ENCODE results near the gene PPARG. TPM values are rescaled to one million over a fixed set of nuclear protein-coding genes. Genes with fewer than 3 reads are reported as not detected.
"Not testable (repeated sequence)": the region's sequence is repeated elsewhere in the genome, so short reads cannot be mapped to it uniquely, and the experiment has no call there.

PPARG gene
- total RNA-seq, 1 donor from 2014 or later: 37.8 TPM

DNA sequence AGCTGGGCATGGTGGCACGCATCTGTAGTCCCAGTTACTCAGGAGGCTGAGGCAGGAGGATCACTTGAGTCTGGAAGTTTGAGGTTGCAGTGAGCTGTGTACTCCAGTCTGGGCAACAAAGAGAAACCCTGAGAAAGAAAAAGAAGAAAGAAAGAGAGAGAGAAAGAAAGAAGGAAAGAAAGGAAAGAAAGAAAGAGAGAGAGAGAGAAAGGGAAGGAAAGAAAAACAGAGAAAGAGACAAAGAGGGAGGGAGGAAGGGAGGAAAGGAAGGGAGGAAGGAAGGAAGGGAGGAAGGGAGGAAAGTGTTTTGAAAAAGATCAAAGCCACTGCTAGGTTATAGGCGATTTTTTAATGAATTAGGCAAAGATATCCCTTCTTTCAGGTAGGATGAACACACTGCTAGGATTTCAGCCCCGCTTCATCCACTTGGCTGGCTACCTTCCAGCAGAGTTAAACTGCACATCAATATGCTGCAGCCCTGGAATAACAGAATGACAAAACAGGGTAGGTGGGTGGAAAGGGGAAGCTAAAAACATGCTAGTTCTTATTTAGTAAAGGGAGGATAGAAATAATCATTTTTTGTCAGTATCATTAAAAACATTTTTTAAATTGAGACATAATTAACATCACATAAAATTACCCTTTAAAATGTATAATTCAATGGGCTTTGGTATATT, 12.8 kb upstream of the PPARG start:
- no peak for DNase-seq (ENCODE audit: low spot score)
- intact Hi-C loops (cut with DNase I): no loop called here
- ATAC-seq: no peak

DNA sequence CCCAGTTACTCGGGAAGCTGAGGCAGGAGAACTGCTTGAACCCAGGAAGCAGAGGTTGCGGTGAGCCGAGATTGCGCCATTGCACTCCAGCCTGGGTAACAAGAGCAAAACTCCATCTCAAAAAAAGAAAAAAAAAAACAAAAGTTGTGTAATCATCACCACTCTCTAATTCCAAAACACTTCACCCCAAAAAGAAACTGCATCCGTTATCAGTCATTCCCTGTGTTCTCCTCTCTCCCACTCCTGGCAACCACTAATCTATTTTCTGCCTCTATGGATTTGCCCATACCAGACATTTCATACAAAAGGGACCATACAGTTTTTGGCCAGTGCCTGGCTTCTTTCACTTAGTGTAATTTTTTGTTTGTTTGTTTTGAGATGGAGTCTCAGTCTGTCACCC, 12.0 kb upstream of the PPARG start:
- ATAC-seq; DNase-seq (ENCODE audit: low spot score); intact Hi-C loops (cut with DNase I): not testable (repeated sequence)

DNA sequence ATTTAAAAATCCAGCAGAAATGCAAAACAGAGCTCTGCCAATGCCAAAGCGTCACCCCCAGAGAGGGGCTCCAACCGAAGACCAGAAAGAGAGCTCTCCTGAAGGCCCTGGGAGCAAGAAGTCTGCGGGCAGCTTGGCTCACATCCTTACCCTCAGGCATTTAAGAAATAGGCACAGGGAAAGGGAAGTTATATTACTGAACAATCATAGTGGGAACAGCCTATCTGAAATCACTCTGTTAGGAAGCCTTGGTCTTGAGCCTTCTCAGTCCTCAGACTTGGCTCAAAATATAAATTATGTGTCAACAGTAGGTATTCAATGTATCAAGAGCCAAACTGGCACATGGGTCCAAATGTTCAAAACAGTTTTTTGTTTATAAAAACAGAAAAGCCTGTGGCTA, 10.3 kb upstream of the PPARG start:
- DNase-seq (ENCODE audit: low spot score): no peak
- intact Hi-C loops (cut with DNase I): no loop called here
- no peak for ATAC-seq

DNA sequence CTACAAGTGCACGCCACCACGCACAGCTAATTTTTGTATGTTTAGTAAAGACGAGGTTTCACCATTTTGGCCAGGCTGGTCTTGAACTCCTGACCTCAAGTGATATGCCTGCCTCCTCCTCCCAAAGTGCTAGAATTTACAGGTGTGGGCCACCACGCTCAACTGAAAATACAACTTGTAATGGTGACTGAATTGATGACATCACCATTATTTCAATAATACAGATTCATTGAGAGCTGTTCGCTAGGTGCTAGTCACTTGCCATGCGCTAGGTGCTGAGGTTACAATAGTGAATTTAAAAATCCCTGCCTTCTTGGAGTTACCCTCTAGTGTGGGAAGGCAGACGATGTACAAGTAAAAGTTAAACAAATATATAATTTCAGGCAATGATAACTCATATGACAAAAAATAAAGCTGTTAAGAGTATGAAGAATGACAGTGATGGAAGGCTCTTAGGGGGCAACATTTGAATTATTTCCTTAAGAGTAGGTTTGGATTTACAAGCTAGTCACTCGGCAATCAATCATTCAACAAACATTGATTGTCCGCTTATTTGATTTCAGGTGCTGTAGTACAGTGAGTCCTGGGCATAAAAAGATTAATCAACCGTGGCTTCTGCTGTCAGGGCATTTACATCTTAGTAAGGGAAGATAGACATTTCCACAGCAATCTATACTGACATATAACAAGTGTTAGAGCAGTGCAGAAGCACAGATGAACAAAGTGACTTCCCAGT, 9.1 kb upstream of the PPARG start:
- intact Hi-C loops (cut with DNase I): no loop called here
- no peak for ATAC-seq
- DNase-seq (ENCODE audit: low spot score): no peak

DNA sequence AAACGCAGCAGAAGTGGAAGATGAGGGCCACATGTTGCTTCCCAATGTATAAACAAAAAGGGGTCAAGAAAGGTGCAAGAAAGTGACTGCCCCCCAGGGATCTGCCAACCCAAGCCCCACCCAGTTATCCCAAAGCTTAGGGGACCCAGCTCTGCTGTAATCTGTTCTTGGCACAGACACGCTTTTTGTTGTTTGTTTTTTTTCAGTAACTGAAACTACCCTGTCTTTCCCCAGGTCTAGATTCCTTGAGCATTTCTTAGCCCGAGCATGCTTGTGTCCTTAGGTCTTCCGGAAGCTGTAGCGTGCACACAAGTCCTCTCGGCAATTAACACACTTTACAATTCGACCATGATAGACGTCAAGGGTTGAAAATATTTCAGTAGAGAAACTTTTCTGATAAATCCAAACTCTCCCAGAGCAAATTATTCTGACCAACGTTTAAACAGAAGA, 8.5 kb upstream of the PPARG start:
- DNase-seq (ENCODE audit: low spot score): no peak
- no peak for ATAC-seq
- intact Hi-C loops (cut with DNase I): no loop called here

DNA sequence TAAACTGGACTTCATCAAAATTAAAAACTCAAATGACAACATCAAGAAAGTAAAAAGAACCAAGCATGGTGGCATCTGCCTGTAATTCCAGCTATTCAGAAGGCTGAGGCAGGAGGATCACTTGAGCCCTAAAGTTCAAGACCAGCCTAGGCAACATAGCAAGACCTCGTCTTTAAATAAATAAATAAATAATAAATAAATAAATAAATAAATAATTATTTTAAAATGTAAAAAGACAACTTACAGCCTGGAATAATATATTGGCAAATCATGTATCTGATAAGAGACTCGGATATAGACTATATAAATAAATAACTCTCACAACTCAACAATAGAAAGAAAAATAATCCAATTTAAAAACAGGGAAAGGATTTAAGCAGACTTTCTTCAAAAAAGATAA, 4.3 kb upstream of the PPARG start:
- intact Hi-C loops (cut with DNase I): no loop called here
- DNase-seq (ENCODE audit: low spot score) (no peak), ATAC-seq (no peak)

DNA sequence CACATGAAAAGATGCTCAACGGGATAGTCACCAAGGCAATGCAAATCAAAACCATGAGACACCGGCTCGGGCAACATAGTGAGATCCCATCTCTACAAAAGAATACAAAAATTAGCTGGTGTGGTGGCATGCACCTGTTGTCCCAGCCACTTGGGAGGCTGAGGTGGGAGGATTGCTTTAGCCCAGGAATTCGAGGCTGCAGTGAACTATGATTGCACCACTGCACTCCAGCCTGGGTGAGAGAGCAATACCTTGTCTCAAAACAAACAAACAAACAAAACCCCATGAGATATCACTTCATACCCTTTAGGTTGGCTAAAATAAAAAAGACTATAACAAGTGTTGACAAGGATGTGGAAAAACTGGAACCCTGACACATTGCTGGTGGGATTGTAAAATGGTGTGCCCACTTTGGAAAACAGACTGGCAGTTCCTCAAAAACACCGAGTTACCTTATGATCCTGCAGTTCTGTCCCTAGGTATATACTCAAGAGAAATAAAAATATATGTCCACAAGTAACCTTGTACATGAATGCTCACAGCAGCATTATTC, 3.8 kb upstream of the PPARG start:
- DNase-seq (ENCODE audit: low spot score) (no peak), ATAC-seq (no peak)
- intact Hi-C loops (cut with DNase I): no loop called here

DNA sequence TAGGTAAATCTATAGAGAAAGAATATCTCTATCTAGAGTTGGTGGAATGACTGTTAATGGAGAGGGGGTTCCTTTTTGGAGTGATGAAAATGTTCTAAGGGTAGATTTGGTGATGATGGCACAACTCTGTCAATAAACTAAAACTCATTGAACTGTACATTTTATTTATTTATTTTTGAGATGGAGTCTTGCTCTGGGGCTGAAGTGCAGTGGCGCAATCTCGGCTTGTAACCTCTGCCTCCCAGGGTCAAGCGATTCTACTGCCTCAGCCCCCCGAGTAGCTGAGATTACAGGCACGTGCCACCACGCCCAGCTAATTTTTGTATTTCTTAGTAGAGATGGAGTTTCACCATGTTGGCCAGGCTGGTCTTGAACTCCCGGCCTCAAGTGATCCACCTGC, 3.1 kb upstream of the PPARG start:
- intact Hi-C loops (cut with DNase I); DNase-seq (ENCODE audit: low spot score); ATAC-seq: not testable (repeated sequence)

DNA sequence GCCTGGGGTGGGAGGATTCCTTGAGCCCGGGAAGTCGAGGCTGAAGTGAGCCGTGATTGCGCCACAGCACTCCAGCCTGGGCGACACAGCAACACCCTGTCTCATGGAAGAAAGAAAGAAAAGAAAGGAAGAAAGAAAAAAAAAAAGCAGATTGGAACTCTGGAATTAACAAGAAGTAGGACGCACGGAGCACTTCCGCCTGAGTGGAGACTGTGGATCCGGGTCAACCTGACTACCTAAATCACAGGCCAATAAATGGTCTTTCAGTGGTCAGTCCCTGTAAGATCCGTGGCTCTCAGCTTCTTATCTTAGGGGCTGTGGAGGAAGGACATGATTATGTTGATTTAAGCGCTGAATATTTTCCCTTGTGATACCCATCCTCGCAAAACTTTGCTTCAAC, 2.4 kb upstream of the PPARG start:
- intact Hi-C loops (cut with DNase I): no loop called here
- DNase-seq (ENCODE audit: low spot score): no peak
- no peak for ATAC-seq

DNA sequence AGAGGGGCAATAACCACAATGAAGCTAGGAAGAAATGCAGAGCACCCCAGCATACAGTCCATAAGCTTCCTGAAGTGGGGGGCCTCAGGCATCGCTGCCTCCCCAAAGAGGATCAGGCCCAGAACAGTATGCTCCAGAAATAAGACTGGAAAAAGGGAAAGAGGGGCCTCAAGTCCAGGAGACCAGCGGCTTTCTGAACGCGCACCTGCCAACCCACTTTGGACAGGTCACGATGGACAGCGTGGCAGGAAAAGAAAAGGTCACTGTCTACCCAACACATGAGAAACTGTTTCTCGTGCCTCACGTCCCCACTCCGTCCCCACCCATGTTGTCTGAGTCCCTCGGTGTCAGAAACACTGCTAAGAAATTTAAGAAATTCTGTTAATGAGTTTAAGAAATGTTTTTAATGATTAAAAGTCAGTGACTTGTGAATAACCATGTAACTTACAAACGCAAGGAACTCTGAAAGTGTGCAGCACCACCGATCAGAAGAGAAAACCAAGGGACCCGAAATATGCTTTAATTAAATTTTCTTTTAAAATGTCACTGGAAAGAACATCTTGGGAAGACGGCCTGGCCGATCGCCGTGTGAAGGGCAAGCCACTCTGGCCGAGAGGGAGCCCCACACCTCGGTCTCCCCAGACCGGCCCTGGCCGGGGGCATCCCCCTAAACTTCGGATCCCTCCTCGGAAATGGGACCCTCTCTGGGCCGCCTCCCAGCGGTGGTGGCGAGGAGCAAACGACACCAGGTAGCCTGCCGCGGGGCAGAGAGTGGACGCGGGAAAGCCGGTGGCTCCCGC, 1.7 kb upstream of the PPARG start:
- ATAC-seq (peak; percentile 64), DNase-seq (ENCODE audit: low spot score) (no peak)
- intact Hi-C loops (cut with DNase I): no loop called here

DNA sequence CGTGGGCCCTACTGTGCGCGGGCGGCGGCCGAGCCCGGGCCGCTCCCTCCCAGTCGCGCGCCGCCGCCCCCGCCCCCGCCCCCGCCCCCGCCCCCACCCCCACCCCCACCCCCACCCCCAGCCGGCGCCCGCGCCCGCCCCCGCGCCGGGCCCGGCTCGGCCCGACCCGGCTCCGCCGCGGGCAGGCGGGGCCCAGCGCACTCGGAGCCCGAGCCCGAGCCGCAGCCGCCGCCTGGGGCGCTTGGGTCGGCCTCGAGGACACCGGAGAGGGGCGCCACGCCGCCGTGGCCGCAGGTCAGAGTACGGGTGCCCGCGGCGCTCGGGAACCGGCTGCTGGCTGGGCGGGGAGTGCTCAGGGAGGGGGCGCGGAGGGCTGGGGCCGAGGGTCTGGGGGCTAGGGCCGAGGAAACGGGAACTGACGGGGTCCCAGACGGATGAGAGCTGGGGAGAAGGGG, 1.1 kb upstream of the PPARG start:
- ATAC-seq: peak; percentile 74
- intact Hi-C loops (cut with DNase I): no loop called here
- peak; percentile 66 for DNase-seq (ENCODE audit: low spot score)

DNA sequence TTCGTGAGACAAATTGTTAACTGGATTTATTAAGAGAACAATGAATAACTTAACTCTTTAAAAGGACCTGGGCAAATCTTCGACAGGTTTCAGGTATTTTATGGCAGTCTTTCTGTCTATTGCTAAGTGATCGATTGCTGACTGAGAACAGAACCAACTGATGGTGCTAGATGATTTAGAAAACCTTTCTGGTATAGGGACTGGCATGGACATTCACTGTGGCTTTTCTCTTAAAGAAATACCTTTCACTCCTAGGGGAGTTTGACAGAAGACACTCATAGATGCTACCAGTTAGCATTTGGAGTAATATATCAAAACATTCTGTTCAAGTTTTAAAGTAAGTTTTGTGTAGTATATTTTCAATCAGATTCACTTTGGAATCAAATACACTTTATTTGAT, 654 bp downstream of the PPARG start:
- ATAC-seq (no peak), DNase-seq (ENCODE audit: low spot score) (no peak)
- intact Hi-C loops (cut with DNase I): no loop called here

DNA sequence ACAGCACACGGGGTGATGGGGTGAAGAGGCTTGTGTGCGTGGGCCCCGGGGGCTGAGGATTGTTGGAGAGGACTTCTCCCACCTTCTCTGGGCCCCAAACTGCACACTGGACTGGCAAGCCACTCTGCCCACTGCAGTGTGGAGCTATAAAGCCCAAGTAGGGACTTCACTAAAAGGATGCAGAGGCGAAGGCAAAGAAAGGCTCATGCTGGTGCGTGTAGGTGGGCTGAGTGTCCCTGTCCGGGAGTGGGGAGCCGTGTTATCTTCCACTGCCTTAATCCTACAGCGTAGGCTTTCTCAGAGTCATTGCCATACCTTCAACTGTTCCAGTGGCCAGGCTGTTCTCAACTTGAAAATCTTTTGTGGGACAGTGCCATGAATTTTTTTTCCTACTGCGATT, 3.9 kb downstream of the PPARG start:
- ATAC-seq: no peak
- intact Hi-C loops (cut with DNase I): no loop called here
- no peak for DNase-seq (ENCODE audit: low spot score)

DNA sequence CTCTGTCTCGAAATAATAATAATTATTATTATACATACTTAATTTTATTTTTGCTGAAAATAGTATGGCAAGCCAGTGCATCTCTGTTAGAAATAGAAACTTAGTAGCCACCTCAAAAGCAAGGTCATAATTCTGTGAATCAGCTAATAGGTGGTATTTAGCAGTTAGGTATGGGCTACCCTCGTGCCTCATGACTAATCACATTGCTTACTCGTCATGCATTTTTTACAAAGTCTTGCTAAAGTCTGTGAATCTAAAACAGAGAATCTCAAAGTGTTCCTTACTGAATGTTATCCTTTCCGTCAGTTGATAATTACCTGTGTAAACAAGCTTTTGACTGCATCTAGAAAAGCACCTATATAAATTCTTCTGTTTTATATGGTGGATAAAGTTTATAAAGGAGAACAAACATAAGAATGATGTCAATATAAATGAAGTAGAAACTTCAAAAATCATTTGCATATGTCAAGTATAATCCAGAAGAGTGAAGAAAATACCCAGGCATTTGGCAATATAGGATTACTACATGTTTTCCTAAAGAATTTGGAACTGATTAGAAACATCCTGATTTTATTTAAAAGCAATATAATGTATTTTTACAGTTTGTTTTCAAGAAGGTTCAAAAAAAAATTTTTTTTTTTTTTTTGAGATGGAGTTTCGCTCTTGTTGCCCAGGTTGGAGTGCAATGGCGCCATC, 6.2 kb downstream of the PPARG start:
- DNase-seq (ENCODE audit: low spot score) (no peak), ATAC-seq (no peak)
- intact Hi-C loops (cut with DNase I): no loop called here

DNA sequence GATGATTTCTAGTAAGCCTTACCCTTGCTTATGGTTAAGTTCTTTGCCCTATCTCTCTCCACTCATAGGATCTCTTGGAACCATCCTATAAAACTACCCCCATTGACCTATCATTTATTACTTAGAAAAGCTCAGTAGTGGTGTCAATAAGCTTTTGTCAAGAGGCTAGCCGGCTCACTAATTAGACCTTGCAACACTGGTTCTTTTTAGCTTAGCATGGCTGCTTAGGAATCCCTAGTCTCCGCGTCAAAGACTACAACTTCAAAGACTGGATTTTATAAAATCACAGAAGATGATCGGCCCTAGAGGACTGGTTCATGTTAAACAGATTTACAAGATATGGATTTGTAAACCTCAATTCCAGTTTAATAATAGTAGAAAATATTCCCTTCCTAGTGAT, 7.6 kb downstream of the PPARG start:
- no peak for DNase-seq (ENCODE audit: low spot score)
- no peak for ATAC-seq
- intact Hi-C loops (cut with DNase I): no loop called here

DNA sequence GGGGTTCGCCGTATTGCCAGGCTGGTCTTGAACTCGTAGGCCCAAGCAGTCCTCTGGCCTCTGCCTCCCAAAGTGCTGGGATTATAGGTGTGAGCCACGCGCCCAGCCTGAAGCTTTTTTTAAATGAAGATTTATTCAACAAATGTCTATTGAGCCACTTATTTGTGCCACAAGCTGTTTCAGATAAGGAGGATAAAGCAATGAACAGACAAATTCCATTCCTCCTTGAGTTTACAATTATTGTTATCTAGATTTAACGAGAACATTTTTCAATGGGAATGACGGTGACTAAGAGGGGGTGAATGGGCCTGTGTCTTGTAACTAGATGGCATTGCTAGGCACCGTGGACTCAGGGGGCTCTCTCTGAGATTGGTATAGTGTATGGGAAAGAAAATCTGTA, 10.2 kb downstream of the PPARG start:
- DNase-seq (ENCODE audit: low spot score) (no peak), ATAC-seq (no peak)
- intact Hi-C loops (cut with DNase I): no loop called here

DNA sequence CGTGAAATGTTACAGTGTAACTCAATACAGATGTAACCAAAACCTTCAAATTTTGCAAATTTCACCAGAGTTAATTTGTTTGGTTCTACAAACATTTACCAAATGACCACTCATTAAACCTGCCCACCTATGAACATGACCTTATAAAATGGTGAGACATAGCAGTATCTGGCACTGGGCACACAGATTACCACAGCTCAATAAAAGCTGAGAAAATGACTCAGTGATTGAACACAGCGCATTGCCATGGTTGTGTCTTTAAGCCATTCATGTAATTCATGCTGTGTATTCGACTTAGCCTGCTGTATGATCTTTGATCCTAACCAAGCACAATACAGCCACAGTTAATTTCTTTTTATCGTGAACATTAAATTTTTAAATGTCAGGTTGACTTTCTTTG, 11.3 kb downstream of the PPARG start:
- intact Hi-C loops (cut with DNase I): no loop called here
- DNase-seq (ENCODE audit: low spot score) (no peak), ATAC-seq (no peak)

DNA sequence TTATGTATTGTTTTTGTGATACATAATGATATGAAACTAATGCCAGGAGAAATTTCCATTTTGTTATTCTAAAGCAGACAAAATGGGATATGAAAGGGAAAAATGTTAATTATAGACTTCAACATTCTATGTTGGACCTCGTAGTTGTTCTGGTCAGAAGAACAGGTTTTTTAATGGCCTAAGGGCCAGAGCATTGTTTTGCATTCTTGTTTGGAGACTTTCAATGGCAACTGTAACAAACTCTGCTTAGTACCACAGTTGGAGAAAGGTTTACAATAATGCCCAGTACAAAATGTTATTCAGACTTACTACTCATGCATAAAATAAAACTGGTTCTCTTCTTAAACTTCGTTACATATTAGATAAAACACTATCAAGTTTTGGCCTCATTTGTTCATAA, 12.2 kb downstream of the PPARG start:
- no peak for ATAC-seq
- intact Hi-C loops (cut with DNase I): no loop called here
- DNase-seq (ENCODE audit: low spot score): no peak

DNA sequence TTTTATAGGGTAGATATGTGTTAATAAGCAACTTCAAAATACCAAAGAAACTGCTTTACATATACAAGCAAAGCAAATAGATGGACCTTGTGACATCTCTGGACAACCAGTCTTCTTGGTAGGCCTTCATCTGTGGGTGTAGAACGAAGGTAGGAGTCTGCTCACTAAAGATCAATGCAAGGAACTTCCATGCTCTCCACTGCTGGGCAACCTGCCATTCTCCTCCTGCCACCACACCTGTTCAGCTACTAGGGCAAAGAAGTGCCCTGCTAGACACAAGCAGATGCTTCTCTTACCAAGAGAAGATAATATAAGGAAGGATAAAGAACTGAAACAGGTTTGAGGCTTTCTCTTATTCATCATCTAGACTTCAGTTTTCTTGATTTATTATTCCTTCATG, 12.6 kb downstream of the PPARG start:
- intact Hi-C loops (cut with DNase I): no loop called here
- ATAC-seq (no peak), DNase-seq (ENCODE audit: low spot score) (no peak)

Measured in sciatic nerve (tissue), 2 donors.